ENCODE measurements around the gene ARID4B. TPM values are rescaled to one million over a fixed set of nuclear protein-coding genes. Genes with fewer than 3 reads are reported as not detected.

The ARID4B gene
- total RNA-seq, 1 experiment from 2014 or later, result 34.0 TPM

DNA sequence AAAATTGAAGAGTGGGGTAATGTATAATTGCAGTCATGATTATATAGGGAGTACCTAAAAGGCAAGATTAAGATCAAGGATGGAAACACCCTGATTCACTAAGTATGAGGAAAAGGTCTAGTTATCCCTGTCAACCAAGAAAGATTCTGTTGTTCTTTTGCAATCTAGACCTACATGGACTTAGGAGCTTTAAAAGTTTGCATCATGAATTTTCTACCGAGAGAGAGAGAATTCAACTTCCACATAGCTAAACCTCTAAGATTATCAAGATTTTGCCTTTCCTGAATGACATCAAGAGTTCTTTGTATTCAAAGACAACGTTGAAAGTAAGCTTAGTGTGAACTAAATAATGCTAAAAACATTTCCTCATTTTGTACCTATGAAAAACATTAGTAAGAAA is 88.1 kb downstream of the ARID4B start:
- H3K23ac ChIP-seq (ENCODE audit: insufficient read length, low read depth, low read length), result no peak overlapping the region
- H4K5ac ChIP-seq (ENCODE audit: insufficient read length, low read depth, low read length), result no peak overlapping the region
- no peak overlapping the region for H2AK5ac ChIP-seq (ENCODE audit: insufficient read length, low read length)
- no peaks in the 10 kb centered on the region for H3K23me2 ChIP-seq (ENCODE audit: insufficient read length, low read depth, low read length, poor library complexity, severe bottlenecking)
- TF ChIP-seq, protein P1, sequence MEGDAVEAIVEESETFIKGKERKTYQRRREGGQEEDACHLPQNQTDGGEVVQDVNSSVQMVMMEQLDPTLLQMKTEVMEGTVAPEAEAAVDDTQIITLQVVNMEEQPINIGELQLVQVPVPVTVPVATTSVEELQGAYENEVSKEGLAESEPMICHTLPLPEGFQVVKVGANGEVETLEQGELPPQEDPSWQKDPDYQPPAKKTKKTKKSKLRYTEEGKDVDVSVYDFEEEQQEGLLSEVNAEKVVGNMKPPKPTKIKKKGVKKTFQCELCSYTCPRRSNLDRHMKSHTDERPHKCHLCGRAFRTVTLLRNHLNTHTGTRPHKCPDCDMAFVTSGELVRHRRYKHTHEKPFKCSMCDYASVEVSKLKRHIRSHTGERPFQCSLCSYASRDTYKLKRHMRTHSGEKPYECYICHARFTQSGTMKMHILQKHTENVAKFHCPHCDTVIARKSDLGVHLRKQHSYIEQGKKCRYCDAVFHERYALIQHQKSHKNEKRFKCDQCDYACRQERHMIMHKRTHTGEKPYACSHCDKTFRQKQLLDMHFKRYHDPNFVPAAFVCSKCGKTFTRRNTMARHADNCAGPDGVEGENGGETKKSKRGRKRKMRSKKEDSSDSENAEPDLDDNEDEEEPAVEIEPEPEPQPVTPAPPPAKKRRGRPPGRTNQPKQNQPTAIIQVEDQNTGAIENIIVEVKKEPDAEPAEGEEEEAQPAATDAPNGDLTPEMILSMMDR (conservative IDR thresholded peaks at IDR 0.05), result no peak
- no peak overlapping the region for H3K9ac ChIP-seq (ENCODE audit: extremely low read depth, insufficient read length, low read length)
- Mint-ChIP-seq H3K27me3 (ENCODE audit: low read depth) (no peaks in the 10 kb centered on the region), H3K27ac (peak overlapping the region in 1 of 3 experiments; percentile 1; a peak in 1 of 7 replicates), H3K4me3 (no peak overlapping the region), H3K9me3 (no peaks in the 10 kb centered on the region), H3K4me1 (peaks cover 0 to 5% of the 10 kb centered on the region in 2 experiments; a peak in 2 of 4 replicates), H3K36me3 (ENCODE audit: insufficient read depth in 1 of 3, low read depth in 3 of 3) (peaks cover 5 to 55% (median 39%) of the 10 kb centered on the region in 3 experiments; a peak in 6 of 7 replicates)
- no CpG with 5 or more reads among the region's 2 CpGs for WGBS (ENCODE audit: extremely low coverage, insufficient read length, low lambda C conversion rate)
- no peak overlapping the region for H3K18ac ChIP-seq (ENCODE audit: insufficient read length, low read depth, low read length)
- no peak overlapping the region for H3T11ph ChIP-seq (ENCODE audit: low read length)
- H3K27ac ChIP-seq (ENCODE audit: insufficient read length, low read depth, low read length), result no peak overlapping the region
- no peak overlapping the region for H3K14ac ChIP-seq (ENCODE audit: insufficient read depth, low read length)
- H3K79me1 ChIP-seq (ENCODE audit: insufficient read depth, low read depth, low read length, poor library complexity, severe bottlenecking), result no peaks in the 10 kb centered on the region
- DNase-seq, result no peak
- H4K20me1 ChIP-seq (ENCODE audit: control insufficient read depth, insufficient read depth, insufficient read length), result no peaks in the 10 kb centered on the region
- no peaks in the 10 kb centered on the region for H3K9me3 ChIP-seq (ENCODE audit: control insufficient read depth, low read depth, low read length)
- no peak overlapping the region for H3K4ac ChIP-seq (ENCODE audit: low read depth, low read length)
- no peak overlapping the region for H2BK12ac ChIP-seq (ENCODE audit: insufficient read length, low read depth, low read length)
- no peak overlapping the region for H2BK20ac ChIP-seq (ENCODE audit: low read depth, low read length, poor library complexity, severe bottlenecking)
- no peak overlapping the region for H2BK120ac ChIP-seq (ENCODE audit: low read depth, low read length, poor library complexity, severe bottlenecking)
- H2BK15ac ChIP-seq (ENCODE audit: low read depth, low read length), result no peak overlapping the region
- H3K27me3 ChIP-seq (ENCODE audit: insufficient read depth, low read length), result no peaks in the 10 kb centered on the region
- no peak overlapping the region for H2BK5ac ChIP-seq (ENCODE audit: insufficient read length, low read length)
- no peaks in the 10 kb centered on the region for H3K79me2 ChIP-seq (ENCODE audit: insufficient read depth, low read length)
- no peak overlapping the region for H3K4me2 ChIP-seq (ENCODE audit: insufficient read depth, insufficient read length, low read length)
- H2AFZ ChIP-seq (ENCODE audit: low read length), result no peak overlapping the region
- no peak overlapping the region for H4K91ac ChIP-seq (ENCODE audit: insufficient read length, low read depth, low read length)
- no peak overlapping the region for H3K56ac ChIP-seq (ENCODE audit: insufficient read length, low read depth, low read length)
- H4K8ac ChIP-seq (replicated peaks; ENCODE audit: insufficient read length, low read depth, low read length), result no peak overlapping the region
- no peaks in the 10 kb centered on the region for H3K4me1 ChIP-seq (ENCODE audit: insufficient read depth, low read length)

Measured in H9 (cell line).